T-helper 2 cell (primary cell): ENCODE results near the gene VWC2.
A peak's percentile ranks its signal among the peaks of the same experiment; 100 is the strongest.

Experiments used
- DNase-seq, 5 experiments: peaks; one replicate each; pipeline versions ENCODE4 v3.0.0 to v3.0.0-alpha.2; 2012 to 2022

VWC2 gene

GRCh38 chr7:49852619-49853462 lies 79.4 kb downstream of the VWC2 start:
- DNase-seq = peak in 1 of 5 experiments; percentile 27

DNA sequence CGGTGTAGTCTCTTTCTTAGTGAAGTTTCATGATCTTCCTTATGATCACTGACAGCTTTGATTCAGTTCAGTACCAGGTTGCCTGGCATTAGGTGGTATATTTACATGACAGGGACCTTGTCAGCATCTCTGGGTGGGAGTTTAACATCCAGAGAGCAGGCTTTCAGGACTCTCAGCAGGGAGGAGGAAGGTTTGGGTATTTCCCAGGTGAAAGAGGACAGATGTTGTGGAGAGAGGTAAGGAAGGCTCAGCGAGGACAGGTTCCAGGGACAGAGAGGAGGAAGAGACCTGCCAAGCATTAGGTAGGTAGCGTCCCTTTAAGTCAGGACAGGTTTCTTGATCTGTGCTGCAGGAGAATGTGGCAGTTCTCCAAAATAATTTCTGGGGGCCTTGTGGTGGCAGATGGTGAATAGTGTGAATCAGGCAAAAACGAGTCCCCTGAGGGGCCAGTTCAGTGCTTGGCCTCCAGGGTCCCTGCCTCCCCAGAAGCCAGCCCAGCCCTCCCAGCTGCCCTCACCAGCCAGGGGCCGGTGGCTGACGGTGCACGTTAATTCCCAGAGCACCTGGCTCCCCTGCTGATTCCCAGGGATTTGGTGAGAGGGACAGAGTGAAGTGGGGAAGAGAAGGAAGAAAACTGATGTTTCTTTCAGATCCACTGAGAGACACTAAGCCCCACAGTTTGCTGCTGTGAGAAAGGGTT lies 82.0 kb downstream of the VWC2 start:
- no peak for DNase-seq

DNA sequence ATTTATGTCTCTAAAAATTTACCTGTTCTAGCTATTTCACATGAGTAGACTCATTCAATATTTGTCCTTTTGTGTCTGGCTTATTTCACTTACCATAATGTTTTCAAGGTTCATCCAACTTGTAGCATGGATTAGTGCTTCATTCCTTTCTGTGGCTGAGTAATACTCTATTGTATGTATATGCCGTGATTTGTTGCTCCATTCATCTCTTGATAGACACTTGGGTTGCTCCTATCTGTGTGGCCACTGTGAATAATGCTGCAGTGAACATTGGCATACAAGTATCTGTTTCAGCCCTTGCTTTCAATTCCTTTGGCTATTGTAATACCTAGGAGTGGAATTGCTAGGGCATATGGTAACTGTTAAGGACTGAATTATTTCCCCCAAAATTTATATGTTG lies 86.9 kb downstream of the VWC2 start:
- no peak for DNase-seq

DNA sequence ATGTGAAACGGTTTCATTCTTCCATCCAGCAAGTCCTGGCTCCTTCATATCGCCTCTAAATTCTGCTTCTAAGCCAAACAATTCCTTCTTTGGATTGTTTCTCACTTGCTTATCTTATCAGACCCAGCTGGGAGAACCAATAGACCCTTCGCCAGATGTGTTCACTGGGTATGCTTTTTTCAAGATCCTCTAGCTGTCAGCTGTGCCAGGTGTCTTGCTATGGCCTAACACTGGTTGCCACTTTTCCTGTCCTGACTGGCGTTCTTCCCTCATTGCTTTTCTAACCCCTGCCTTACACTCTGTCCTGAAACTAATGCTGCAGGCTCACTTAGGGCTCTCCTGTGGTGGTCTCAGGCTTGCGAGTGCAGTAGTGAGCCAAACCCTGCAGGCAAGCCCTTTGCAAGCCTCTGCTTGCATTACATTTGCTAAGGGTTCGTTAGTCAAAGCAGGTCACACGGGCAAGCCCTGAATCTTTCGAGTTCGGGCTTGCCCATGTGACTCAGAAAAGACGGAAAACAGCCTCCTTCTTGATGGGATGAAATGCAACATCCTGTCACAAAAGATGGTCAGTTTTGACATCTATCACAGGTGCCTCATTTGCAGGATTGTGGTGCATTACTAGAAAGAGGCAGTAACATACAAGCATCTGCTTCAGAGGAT lies 92.8 kb downstream of the VWC2 start:
- no peak for DNase-seq

- DNase-seq = no peak
Observed at GRCh38 chr7:49866910-49867309, 93.5 kb downstream of the VWC2 start.

DNA sequence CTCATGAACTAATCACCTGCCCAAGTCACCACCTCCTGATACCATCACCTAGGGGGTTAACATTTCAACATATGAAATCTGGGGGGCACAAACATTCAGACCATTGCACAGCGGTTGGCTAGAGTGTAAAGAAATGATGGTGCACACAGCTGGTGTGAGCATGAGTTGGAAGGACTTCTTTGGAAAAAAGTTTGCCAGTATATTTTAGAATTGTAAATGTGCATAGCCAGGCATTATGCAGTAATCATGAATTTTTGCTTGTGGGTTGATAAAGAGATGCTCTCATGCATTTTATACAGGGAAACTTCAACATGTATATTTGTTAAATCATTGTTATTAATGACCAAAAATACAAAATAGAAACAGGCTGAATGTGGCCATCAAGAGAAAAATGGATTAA lies 100.0 kb downstream of the VWC2 start:
- DNase-seq = no peak

DNA sequence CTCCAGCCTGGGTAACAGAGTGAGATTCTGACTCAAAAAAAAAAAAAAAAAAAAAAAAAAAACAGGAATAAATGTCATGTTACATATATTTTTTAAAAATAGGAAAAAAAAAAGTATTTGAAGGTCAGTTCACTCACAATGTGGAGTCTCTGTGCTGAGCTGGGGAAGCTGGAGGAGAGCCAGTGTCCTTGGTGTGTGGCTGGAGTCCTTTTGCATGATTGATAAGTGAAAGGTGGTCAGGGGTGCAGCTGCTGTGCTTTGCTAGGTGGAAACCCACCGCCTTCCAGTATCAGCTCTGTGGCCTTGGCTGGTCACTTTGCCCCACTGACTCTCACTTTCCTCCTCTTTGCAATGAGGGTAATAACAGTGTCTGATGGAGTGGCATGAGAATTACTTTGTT lies 101.9 kb downstream of the VWC2 start:
- DNase-seq = no peak

GRCh38 chr7:49876202-49876601 lies 102.8 kb downstream of the VWC2 start:
- DNase-seq = no peak

- DNase-seq = no peak
Observed at GRCh38 chr7:49878089-49878488, 104.7 kb downstream of the VWC2 start.

DNA sequence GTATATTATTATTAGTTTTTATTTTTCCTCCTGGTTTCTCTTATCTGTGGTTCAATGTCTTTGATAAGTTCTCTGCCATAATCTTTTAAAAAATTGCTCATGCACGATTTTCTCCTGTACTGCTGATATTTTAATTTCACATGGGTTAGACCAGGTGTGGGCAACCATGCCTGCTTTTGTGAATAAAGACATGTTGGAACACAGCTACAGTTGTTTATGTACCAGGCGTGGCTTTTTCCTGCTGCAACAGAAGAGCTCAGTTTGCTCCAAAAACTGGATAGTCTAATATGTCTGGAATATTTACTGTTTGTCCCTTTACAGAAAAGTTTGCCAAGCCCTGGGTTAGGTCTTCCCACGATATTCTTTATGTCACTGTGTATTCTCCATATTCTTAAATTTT lies 105.2 kb downstream of the VWC2 start:
- no peak for DNase-seq

DNA sequence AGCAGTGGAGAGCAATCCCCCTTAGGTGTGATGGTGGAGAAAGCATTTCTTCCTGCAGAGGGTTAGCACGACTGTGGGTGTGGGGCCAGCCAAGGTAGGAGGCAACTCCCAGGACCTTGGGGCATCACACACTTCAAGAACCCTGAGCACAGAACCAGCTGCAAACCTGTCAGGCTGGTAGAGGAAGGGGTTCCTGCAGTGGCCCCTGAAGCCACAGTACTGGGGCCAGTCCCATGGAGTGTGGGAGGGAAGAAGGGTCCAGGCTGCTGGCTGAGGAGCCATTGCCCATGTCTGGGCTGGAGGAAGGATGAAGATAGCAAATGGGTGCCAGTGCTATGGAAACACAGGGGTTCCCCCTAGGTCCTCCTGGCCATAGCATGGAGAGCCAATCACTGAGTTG lies 110.5 kb downstream of the VWC2 start:
- DNase-seq = no peak

DNA sequence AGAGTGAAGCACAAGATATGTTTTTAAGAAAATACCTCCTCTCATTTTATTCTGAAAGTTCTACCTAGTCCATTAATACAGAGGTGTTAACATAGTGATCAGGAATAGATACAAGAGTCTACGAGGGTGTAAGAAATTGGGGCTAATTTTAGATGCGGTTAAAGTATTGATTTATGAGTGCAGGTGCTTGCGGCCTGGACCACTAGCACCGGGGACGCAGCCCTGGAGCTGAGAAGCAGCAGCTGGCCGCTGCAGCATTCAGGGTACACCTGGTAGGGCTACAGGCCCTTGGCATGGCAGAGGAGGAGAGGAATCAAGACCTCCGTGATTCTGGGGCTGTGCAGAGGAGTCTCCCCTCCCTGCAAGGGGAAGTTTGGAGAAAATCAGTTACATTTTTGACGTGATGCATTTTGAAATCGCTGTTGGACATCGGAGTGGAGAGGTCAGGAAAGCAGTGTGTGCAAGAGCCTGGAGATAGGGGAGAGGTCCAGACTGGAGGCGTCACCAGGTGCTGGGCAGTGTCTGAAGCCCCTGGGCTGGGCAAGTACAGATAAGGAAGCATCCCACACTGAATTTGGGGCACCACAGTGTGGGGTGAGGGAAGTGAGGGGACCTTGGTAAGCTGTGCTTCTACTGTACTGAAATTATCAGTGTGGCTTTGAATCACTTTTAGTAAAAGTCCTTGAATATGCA lies 112.3 kb downstream of the VWC2 start:
- no peak for DNase-seq

DNA sequence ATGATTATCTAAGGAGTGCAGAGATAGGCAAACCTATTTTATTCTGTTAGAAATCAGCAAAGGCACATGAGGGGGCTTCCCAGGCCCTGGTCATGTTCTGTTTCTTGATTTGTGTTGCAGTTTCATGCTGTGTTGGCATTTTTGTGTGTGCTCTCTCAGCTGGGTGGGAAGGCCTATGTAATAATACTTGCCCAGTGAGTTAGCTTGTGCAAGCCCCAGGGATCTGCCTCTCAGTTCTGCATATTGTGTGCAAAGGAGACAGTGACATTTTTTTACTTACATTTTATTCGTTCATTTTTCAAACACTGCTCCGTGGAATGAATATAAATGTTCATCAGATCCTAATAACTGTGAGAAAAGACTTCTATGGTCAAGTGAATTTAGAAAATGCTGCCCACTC lies 119.0 kb downstream of the VWC2 start:
- no peak for DNase-seq

- no peak for DNase-seq
Observed at GRCh38 chr7:49893131-49893530, 119.7 kb downstream of the VWC2 start.

DNA sequence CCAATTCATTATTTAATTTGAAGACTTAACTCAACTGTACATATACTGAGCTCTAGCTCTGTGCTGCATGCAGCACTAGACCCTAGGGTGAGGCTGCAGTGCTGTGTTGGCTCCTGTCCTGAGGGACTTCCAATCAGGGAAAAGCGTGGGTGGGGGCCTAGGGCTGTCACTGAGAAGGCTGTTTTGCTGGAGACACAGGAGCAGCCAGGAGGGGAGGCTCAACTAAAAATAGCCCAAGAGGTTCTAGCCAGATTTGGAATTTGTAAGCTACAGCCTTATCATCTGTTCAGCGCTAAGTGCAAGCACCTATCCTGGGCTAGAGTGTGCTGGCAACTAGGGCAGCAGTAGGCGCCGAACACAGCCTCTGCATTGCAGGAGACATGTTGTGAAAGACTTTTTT lies 121.1 kb downstream of the VWC2 start:
- no peak for DNase-seq

DNA sequence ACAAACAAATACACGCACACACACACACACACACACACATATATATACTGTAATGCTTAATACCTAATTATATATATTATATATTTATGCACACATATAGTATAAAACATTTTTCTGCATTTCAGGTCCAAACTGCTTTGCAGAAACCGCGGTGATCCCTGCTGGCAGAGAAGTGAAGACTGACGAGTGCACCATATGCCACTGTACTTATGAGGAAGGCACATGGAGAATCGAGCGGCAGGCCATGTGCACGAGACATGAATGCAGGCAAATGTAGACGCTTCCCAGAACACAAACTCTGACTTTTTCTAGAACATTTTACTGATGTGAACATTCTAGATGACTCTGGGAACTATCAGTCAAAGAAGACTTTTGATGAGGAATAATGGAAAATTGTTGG lies 138.5 kb downstream of the VWC2 start:
- no peak for DNase-seq

DNA sequence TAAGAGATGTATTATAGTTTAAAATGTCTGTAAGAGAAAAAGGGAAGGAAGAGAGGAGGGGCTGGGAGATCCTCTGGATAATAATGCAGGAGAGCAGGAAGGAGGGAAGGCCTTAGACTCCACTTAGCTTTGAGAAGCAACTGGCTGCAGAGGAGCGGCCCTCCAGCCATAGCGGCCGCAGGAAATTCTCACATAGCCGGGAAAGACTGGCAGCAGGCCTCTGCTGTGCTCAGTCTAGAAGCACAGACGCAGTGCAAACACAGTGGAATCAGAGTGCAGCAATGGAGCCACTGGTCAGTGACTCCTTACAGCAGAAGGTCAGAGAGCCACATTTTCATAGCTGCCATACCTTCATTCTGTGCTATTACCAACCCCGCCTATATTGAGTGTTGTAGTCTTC lies 153.3 kb downstream of the VWC2 start:
- DNase-seq = no peak

- no peak for DNase-seq
Observed at GRCh38 chr7:49927631-49928030, 154.2 kb downstream of the VWC2 start.

- no peak for DNase-seq
Observed at GRCh38 chr7:49928787-49929186, 155.3 kb downstream of the VWC2 start.

DNA sequence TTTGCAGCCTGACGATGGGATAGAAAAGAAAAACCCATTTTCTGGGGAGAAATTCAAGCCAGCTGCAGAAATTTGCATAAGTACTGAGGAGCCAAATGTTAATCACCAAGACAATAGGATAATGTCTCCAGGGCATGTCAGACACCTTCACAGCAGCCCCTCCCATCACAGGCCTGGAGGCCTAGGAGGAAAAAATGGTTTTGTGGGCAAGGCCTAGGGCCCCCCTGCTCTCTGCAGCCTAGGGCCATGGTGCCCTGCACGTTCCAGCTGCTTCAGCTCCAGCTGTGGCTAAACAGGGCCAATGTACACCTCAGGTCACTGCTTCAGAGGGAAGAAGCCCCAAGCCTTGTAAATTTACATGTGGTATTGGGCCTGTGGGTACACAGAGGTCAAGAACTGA lies 158.2 kb downstream of the VWC2 start:
- DNase-seq = no peak

- no peak for DNase-seq
Observed at GRCh38 chr7:49937608-49938007, 164.2 kb downstream of the VWC2 start.
